WTC11 (cell line): ENCODE results near the gene ADGRL2. TPM values are rescaled to one million over a fixed set of nuclear protein-coding genes. Genes with fewer than 3 reads are reported as not detected.
A peak's percentile ranks its signal among the peaks of the same experiment; 100 is the strongest.

Experiments
- ATAC-seq: fragments of 200-7000 bp; cut with Tn5 transposase; 2 replicates; pipeline ENCODE4 v1.10.0; 2021; ENCODE audit warnings: mild to moderate bottlenecking, moderate library complexity
- CTCF ChIA-PET: fragments of 300-600 bp; sonication (Branson Sonifier 250); formaldehyde crosslinking; loops from one replicate; lab custom pipeline; 2021; ENCODE audit warnings: antibody characterized with exemption; lab: Charles Lee
- POLR2A ChIA-PET: fragments of 350-600 bp; sonication (Branson Sonifier 250); formaldehyde crosslinking; loops from one replicate; lab custom pipeline; 2021; ENCODE audit warnings: antibody characterized with exemption; lab: Charles Lee
- DNase-seq: peaks from one replicate; pipeline ENCODE4 v3.0.0; 2021; ENCODE audit warnings: low spot score
- H3K27ac Mint-ChIP-seq: 2 replicates; pipeline ENCODE4 v1.8.0; 2021; ENCODE audit warnings: mixed read lengths
- H3K27me3 Mint-ChIP-seq: 2 replicates; pipeline ENCODE4 v1.8.0; 2021; ENCODE audit warnings: low read depth, mild to moderate bottlenecking, moderate library complexity, mixed read lengths
- H3K36me3 Mint-ChIP-seq: 2 replicates; pipeline ENCODE4 v1.8.0; 2021; ENCODE audit warnings: mixed read lengths
- H3K4me1 Mint-ChIP-seq: 2 replicates; pipeline ENCODE4 v1.8.0; 2022; ENCODE audit warnings: mixed read lengths
- H3K4me3 Mint-ChIP-seq: 2 replicates; pipeline ENCODE4 v1.8.0; 2021; ENCODE audit warnings: mild to moderate bottlenecking, moderate library complexity, mixed read lengths
- H3K9me3 Mint-ChIP-seq: 2 replicates; pipeline ENCODE4 v1.8.0; 2021; ENCODE audit warnings: mixed read lengths
- ARID4B ChIP-seq: sonication (generic); formaldehyde crosslinking; IDR thresholded peaks from 2 replicates; pipeline ENCODE4 v1.8.0; 2023; ENCODE audit warnings: missing genetic modification reagents, mild to moderate bottlenecking, borderline replicate concordance
- ELF4 ChIP-seq: sonication (generic); formaldehyde crosslinking; IDR thresholded peaks from 2 replicates; pipeline ENCODE4 v1.8.1; 2022; ENCODE audit warnings: low read depth, mild to moderate bottlenecking, moderate library complexity, missing genetic modification reagents
- FOXP1 ChIP-seq: sonication (generic); formaldehyde crosslinking; IDR thresholded peaks from 2 replicates; pipeline ENCODE4 v1.8.0; 2022; ENCODE audit warnings: missing genetic modification reagents, mild to moderate bottlenecking, moderate library complexity, borderline replicate concordance
- FOXP4 ChIP-seq: sonication (generic); formaldehyde crosslinking; IDR thresholded peaks from 2 replicates; pipeline ENCODE4 v1.8.0; 2022; ENCODE audit warnings: mild to moderate bottlenecking, missing genetic modification reagents
- JUN ChIP-seq: sonication (generic); formaldehyde crosslinking; IDR thresholded peaks from 2 replicates; pipeline ENCODE4 v1.8.0; 2023; ENCODE audit warnings: mild to moderate bottlenecking, missing genetic modification reagents
- MLX ChIP-seq: sonication (generic); formaldehyde crosslinking; IDR thresholded peaks from 2 replicates; pipeline ENCODE4 v1.8.1; 2023; ENCODE audit warnings: mild to moderate bottlenecking, missing genetic modification reagents, moderate library complexity
- NFE2L1 ChIP-seq: sonication (generic); formaldehyde crosslinking; IDR thresholded peaks from 2 replicates; pipeline ENCODE4 v1.8.1; 2023; ENCODE audit warnings: missing genetic modification reagents
- PRDM15 ChIP-seq: sonication (generic); formaldehyde crosslinking; IDR thresholded peaks from 2 replicates; pipeline ENCODE4 v1.8.0; 2022; ENCODE audit warnings: missing genetic modification reagents
- SMAD3 ChIP-seq: sonication (generic); formaldehyde crosslinking; IDR thresholded peaks from 2 replicates; pipeline ENCODE4 v1.8.0; 2022; ENCODE audit warnings: missing genetic modification reagents, mild to moderate bottlenecking, borderline replicate concordance
- SP1 ChIP-seq: sonication (generic); formaldehyde crosslinking; conservative IDR thresholded peaks from 2 replicates; pipeline ENCODE4 v1.8.1; 2022; ENCODE audit warnings: missing genetic modification reagents
- TEAD4 ChIP-seq: sonication (generic); formaldehyde crosslinking; IDR thresholded peaks from 2 replicates; pipeline ENCODE4 v1.8.0; 2022; ENCODE audit warnings: mild to moderate bottlenecking, missing genetic modification reagents
- USF1 ChIP-seq: sonication (generic); formaldehyde crosslinking; IDR thresholded peaks from 2 replicates; pipeline ENCODE4 v1.8.0; 2022; ENCODE audit warnings: mild to moderate bottlenecking, missing genetic modification reagents
- USF2 ChIP-seq: sonication (generic); formaldehyde crosslinking; IDR thresholded peaks from 2 replicates; pipeline ENCODE4 v1.8.1; 2023; ENCODE audit warnings: mild to moderate bottlenecking, missing genetic modification reagents, moderate library complexity
- ZBTB43 ChIP-seq: sonication (generic); formaldehyde crosslinking; IDR thresholded peaks from 2 replicates; pipeline ENCODE4 v1.8.1; 2023; ENCODE audit warnings: mild to moderate bottlenecking, missing genetic modification reagents
- ZNF121 ChIP-seq: sonication (generic); formaldehyde crosslinking; IDR thresholded peaks from 2 replicates; pipeline ENCODE4 v1.8.0; 2023; ENCODE audit warnings: missing genetic modification reagents
- total RNA-seq: library from RNA; stranded (reverse); gene quantifications from 3 replicates; pipeline ENCODE4 v1.2.3, GENCODE V29; 2021

ADGRL2 gene
- total RNA-seq, 1 experiment from 2014 or later, result 71.6 TPM

- TF ChIP-seq ARID4B (CRISPR knock-in tag) (no peak), SP1 (CRISPR knock-in tag) (no peak), ELF4 (CRISPR knock-in tag) (no peak), ZBTB43 (no peak), JUN (CRISPR knock-in tag) (no peak), MLX (CRISPR knock-in tag) (no peak), USF1 (CRISPR knock-in tag) (no peak), SMAD3 (CRISPR knock-in tag) (no peak), ZNF121 (CRISPR knock-in tag) (no peak), FOXP1 (CRISPR knock-in tag) (no peak)
These were observed 231.3 kb downstream of the ADGRL2 start (continued) for GRCh38 chr1:82032068-82032467.

- peaks cover 13% of the 10 kb centered on the region for H3K9me3 Mint-ChIP-seq
- TF ChIP-seq SP1 (CRISPR knock-in tag), result no peak
- peak; percentile 21; the same call in 1 of the 2 replicates for TF ChIP-seq USF2 (CRISPR knock-in tag)
- TF ChIP-seq PRDM15 (CRISPR knock-in tag), result peak; percentile 87
- TF ChIP-seq FOXP4 (CRISPR knock-in tag), result no peak
- TF ChIP-seq TEAD4 (CRISPR knock-in tag), result no peak
- TF ChIP-seq NFE2L1 (CRISPR knock-in tag), result no peak
- TF ChIP-seq, all 79 proteins: peak for 2
- ChIA-PET CTCF (no interaction called here), POLR2A (no interaction called here)
- DNase-seq, result no peak
- ATAC-seq, result no peak
- no peaks in the 10 kb centered on the region for H3K4me1 Mint-ChIP-seq
- H3K4me3 Mint-ChIP-seq, result no peak overlapping the region
- no peak overlapping the region for H3K27ac Mint-ChIP-seq
- H3K27me3 Mint-ChIP-seq, result no peaks in the 10 kb centered on the region
- H3K36me3 Mint-ChIP-seq, result no peaks in the 10 kb centered on the region
These were observed 234.1 kb downstream of the ADGRL2 start for GRCh38 chr1:82034812-82035211.
